DMS153 (cell line): ENCODE data around the gene PWP1.

Experiments used
- DNase-seq: peaks from one replicate; lab custom pipeline; 2025; lab: John Stamatoyannopoulos, UW

PWP1 gene

GRCh38 chr12:107735763-107736162, 50.2 kb downstream of the PWP1 start:
- no peak for DNase-seq

GRCh38 chr12:107736914-107737313, 51.3 kb downstream of the PWP1 start:
- DNase-seq, result no peak

GRCh38 chr12:107748472-107748871, 62.9 kb downstream of the PWP1 start:
- no peak for DNase-seq

- DNase-seq, result no peak
Observed at GRCh38 chr12:107749083-107749482, 63.5 kb downstream of the PWP1 start.

- peak; percentile 9 for DNase-seq
Observed at GRCh38 chr12:107759410-107759809, 73.8 kb downstream of the PWP1 start.

GRCh38 chr12:107760207-107760808, 74.7 kb downstream of the PWP1 start:
- DNase-seq, result no peak

- DNase-seq, result peak; percentile 84
Observed at GRCh38 chr12:107760809-107761501, 75.4 kb downstream of the PWP1 start, which contains the start of gene PRDM4. PRDM4 (minus strand) TSS chr12:107761137; CDS start chr12:107760515, 622 bp downstream.

- no peak for DNase-seq
Observed at GRCh38 chr12:107761502-107761904, 75.9 kb downstream of the PWP1 start.
